Kidney (tissue), 14 donors: ENCODE measurements around the gene CPVL. TPM values are rescaled to one million over a fixed set of nuclear protein-coding genes. Genes with fewer than 3 reads are reported as not detected.

Experiments used
- DNase-seq, 5 donors: peaks; one replicate each; pipeline ENCODE4 v3.0.0-alpha.2; 2013 to 2020
- FAIRE-seq: peaks from 2 replicates; lab custom pipeline; 2012; peaks lifted over from hg19 to GRCh38; lab: Jason Lieb, UNC
- H3K27ac ChIP-seq, 2 donors: one replicate each; pipeline ENCODE4 v1.7.0; 2013; ENCODE audit warnings: low read depth in 2 of 2, low read length in 2 of 2, inconsistent platforms in 1 of 2
- H3K27me3 ChIP-seq: one replicate; pipeline ENCODE4 v1.7.1; 2013; ENCODE audit warnings: low read length, inconsistent platforms; ENCODE audit not compliant: control insufficient read depth, insufficient read depth
- H3K36me3 ChIP-seq, 3 donors: one replicate each; pipeline versions ENCODE4 v1.7.0 to v1.7.1; 2013; ENCODE audit warnings: low read length in 3 of 3, control low read depth in 1 of 3, inconsistent platforms in 1 of 3; ENCODE audit not compliant: insufficient read depth in 3 of 3, control insufficient read depth in 2 of 3
- H3K4me1 ChIP-seq, 3 donors: one replicate each; pipeline versions ENCODE4 v1.7.0 to v1.7.1; 2013; ENCODE audit warnings: low read length in 3 of 3, inconsistent platforms in 1 of 3, low read depth in 1 of 3; ENCODE audit not compliant: control insufficient read depth in 2 of 3, insufficient read depth in 2 of 3
- H3K4me3 ChIP-seq, 3 donors: one replicate each; pipeline versions ENCODE4 v1.7.0 to v1.8.1; 2013; ENCODE audit warnings: low read length in 3 of 3, control low read depth in 1 of 3, inconsistent platforms in 1 of 3
- H3K9ac ChIP-seq, 3 donors: one replicate each; pipeline versions ENCODE4 v1.7.0 to v1.7.1; 2013; ENCODE audit warnings: low read length in 3 of 3, control low read depth in 1 of 3, inconsistent platforms in 1 of 3
- H3K9me3 ChIP-seq, 3 donors: one replicate each; pipeline versions ENCODE4 v1.7.0 to v1.7.1; 2013; ENCODE audit warnings: low read length in 3 of 3, control low read depth in 1 of 3, inconsistent platforms in 1 of 3; ENCODE audit not compliant: control insufficient read depth in 2 of 3, insufficient read depth in 1 of 3
- CTCF ChIP-seq: IDR thresholded peaks from 3 replicates; pipeline ENCODE4 v1.5.1; 2012; ENCODE audit warnings: mild to moderate bottlenecking, moderate library complexity, borderline replicate concordance; ENCODE audit not compliant: insufficient read depth; ENCODE audit errors: extremely low read depth
- intact Hi-C: fragments of 100-400 bp; cut with DNase I; formaldehyde crosslinking; loops from one replicate; pipeline ENCODE4 v1.11.1; 2022
- polyA plus RNA-seq: library from polyadenylated mRNA; stranded (reverse); fragments of 350-450 nt; fragmentation: Illumina TruSeq; extraction: RNeasy Lipid Tissue Mini Kit (QIAGEN cat#74804); gene quantifications from one replicate; pipeline ENCODE4 v1.2.3, GENCODE V29; 2014; ENCODE audit warnings: low read depth, low replicate concordance; ENCODE audit not compliant: insufficient read depth
- total RNA-seq: library from RNA; stranded (reverse); fragmentation: NEBNext Ultra II Directional; extraction: Animal tissue kit (Norgen Biotek cat#: 25700); gene quantifications from one replicate; pipeline ENCODE4 v1.2.1, GENCODE V29; 2021
- donor health status: control.
- donor health status: control.
- donor health status: control.
- donor health status: control.
- donor health status: control.
- donor health status: DM: yes; HTN: yes; CAD: no.
- donor health status: Normal renal cell carcinoma (clear cell type).

The CPVL gene
- total and polyA plus RNA-seq, 2 donors from 2014 or later, result 104 to 133 TPM

- no peak overlapping the region for H3K27ac ChIP-seq
- intact Hi-C loops, result no loop called here
- DNase-seq (no peak), FAIRE-seq (no peak)
- no peak overlapping the region for H3K9ac ChIP-seq
- TF ChIP-seq CTCF, result no peak
- H3K27me3 ChIP-seq, result no peaks in the 10 kb centered on the region
- peaks cover 0 to 10% (median 3%) of the 10 kb centered on the region in 3 donors for H3K4me1 ChIP-seq
- H3K36me3 ChIP-seq, result no peaks in the 10 kb centered on the region
- no peaks in the 10 kb centered on the region for H3K9me3 ChIP-seq
- H3K4me3 ChIP-seq, result no peak overlapping the region
These were observed 156.9 kb downstream of the CPVL start for GRCh38 chr7:28989211-28989980.

- H3K27ac ChIP-seq, result no peak overlapping the region
- FAIRE-seq, result no peak
- H3K27me3 ChIP-seq, result no peaks in the 10 kb centered on the region
- no peaks in the 10 kb centered on the region for H3K36me3 ChIP-seq
- no peak for TF ChIP-seq CTCF
- intact Hi-C loops, result no loop called here
- H3K4me3 ChIP-seq, result no peak overlapping the region
- H3K4me1 ChIP-seq, result peaks cover 0 to 12% (median 3%) of the 10 kb centered on the region in 3 donors
- DNase-seq, result no peak
- H3K9me3 ChIP-seq, result no peaks in the 10 kb centered on the region
- no peak overlapping the region for H3K9ac ChIP-seq
These were observed 157.5 kb downstream of the CPVL start for GRCh38 chr7:28988810-28989209.

- Histone ChIP-seq H3K27me3 (no peaks in the 10 kb centered on the region), H3K4me1 (peaks cover 0 to 12% (median 3%) of the 10 kb centered on the region in 3 donors), H3K36me3 (no peaks in the 10 kb centered on the region), H3K9me3 (no peaks in the 10 kb centered on the region), H3K4me3 (no peak overlapping the region), H3K9ac (no peak overlapping the region), H3K27ac (no peak overlapping the region)
- TF ChIP-seq CTCF, result no peak
- DNase-seq (no peak), FAIRE-seq (no peak)
- intact Hi-C loops, result no loop called here
These were observed 158.2 kb downstream of the CPVL start for GRCh38 chr7:28988091-28988490.
